HepG2 (cell line): ENCODE data around the gene ZNF343. TPM values are rescaled to one million over a fixed set of nuclear protein-coding genes. Genes with fewer than 3 reads are reported as not detected.
A peak's percentile ranks its signal among the peaks of the same experiment; 100 is the strongest.

ENCODE experiments used
- CBX2 ChIP-seq, 2 experiments: fragments of 200-600 bp in 1 of 2; sonication (generic); formaldehyde crosslinking in 1 of 2; IDR thresholded peaks; 2 replicates each; pipeline versions ENCODE4 v1.7.0 to v1.8.1; 2018 to 2022; ENCODE audit warnings: low read depth in 2 of 2, low read length in 1 of 2, mild to moderate bottlenecking in 1 of 2, missing genetic modification reagents in 1 of 2
- GATAD2A ChIP-seq: IDR thresholded peaks from 2 replicates; pipeline ENCODE4 v1.6.1; 2016
- HOXA3 ChIP-seq: sonication (generic); formaldehyde crosslinking; IDR thresholded peaks from 2 replicates; pipeline ENCODE4 v1.5.0; 2020; ENCODE audit warnings: missing genetic modification reagents
- KAT8 ChIP-seq: IDR thresholded peaks from 2 replicates; pipeline ENCODE4 v1.6.1; 2016; ENCODE audit warnings: missing genetic modification reagents, missing compliant biosample characterization
- MED8 ChIP-seq: sonication (generic); formaldehyde crosslinking; IDR thresholded peaks from 2 replicates; pipeline ENCODE4 v1.8.1; 2023; ENCODE audit warnings: mild to moderate bottlenecking, missing genetic modification reagents; ENCODE audit not compliant: insufficient replicate concordance
- PCBP1 ChIP-seq: fragments of 200-400 bp; formaldehyde crosslinking; IDR thresholded peaks from 2 replicates; pipeline ENCODE4 v1.6.1; 2017; ENCODE audit warnings: mild to moderate bottlenecking, low read depth, low read length, borderline replicate concordance
- RELA ChIP-seq: sonication (generic); formaldehyde crosslinking; IDR thresholded peaks from 2 replicates; pipeline ENCODE4 v1.4.0; 2020; ENCODE audit warnings: missing genetic modification reagents
- YEATS4 ChIP-seq: sonication (generic); formaldehyde crosslinking; IDR thresholded peaks from 2 replicates; pipeline ENCODE4 v1.4.0; 2020; ENCODE audit warnings: missing genetic modification reagents, borderline replicate concordance
- ZFP1 ChIP-seq: IDR thresholded peaks from 2 replicates; pipeline ENCODE4 v1.6.1; 2016
- ZMYM2 ChIP-seq: sonication (generic); formaldehyde crosslinking; IDR thresholded peaks from 2 replicates; pipeline ENCODE4 v1.8.0; 2022; ENCODE audit warnings: mild to moderate bottlenecking, missing genetic modification reagents
- ZNF12 ChIP-seq: sonication (generic); formaldehyde crosslinking; IDR thresholded peaks from 2 replicates; pipeline ENCODE4 v1.5.0; 2020; ENCODE audit warnings: missing genetic modification reagents
- ZNF160 ChIP-seq: sonication (generic); formaldehyde crosslinking; IDR thresholded peaks from 2 replicates; pipeline ENCODE4 v1.8.0; 2022; ENCODE audit warnings: mild to moderate bottlenecking, inconsistent platforms, missing genetic modification reagents
- ZNF180 ChIP-seq: sonication (generic); formaldehyde crosslinking; IDR thresholded peaks from 2 replicates; pipeline ENCODE4 v1.4.0; 2020; ENCODE audit warnings: low read depth, missing genetic modification reagents, borderline replicate concordance
- ZNF501 ChIP-seq: sonication (generic); formaldehyde crosslinking; IDR thresholded peaks from 2 replicates; pipeline ENCODE4 v1.5.1; 2020; ENCODE audit warnings: mild to moderate bottlenecking, moderate library complexity, missing genetic modification reagents
- ZNF563 ChIP-seq: sonication (generic); formaldehyde crosslinking; IDR thresholded peaks from 2 replicates; pipeline ENCODE4 v1.8.0; 2022; ENCODE audit warnings: mild to moderate bottlenecking, moderate library complexity, missing genetic modification reagents
- ZNF891 ChIP-seq: sonication (generic); formaldehyde crosslinking; IDR thresholded peaks from 2 replicates; pipeline ENCODE4 v1.5.0; 2020; ENCODE audit warnings: mild to moderate bottlenecking, missing genetic modification reagents
- polyA plus RNA-seq, 8 experiments: library from polyadenylated mRNA; depleted of rRNA in 3 of 8; stranded (reverse) in 7 of 8; unstranded in 1 of 8; fragments of >200 nt; fragmentation: Illumina TruSeq in 4 of 8; extraction: Trizol in 4 of 8; gene quantifications; 2 replicates each; pipeline versions ENCODE4 v1.2.1 to v1.2.3, GENCODE V29; 2011 to 2016; ENCODE audit warnings: low read depth in 4 of 8, missing spikeins in 1 of 8, mixed read lengths in 1 of 8; ENCODE audit not compliant: insufficient read depth in 1 of 8
- total RNA-seq, 5 experiments: library from RNA; depleted of rRNA; stranded (reverse); fragments of >200 nt; fragmentation: Illumina TruSeq; extraction: Trizol; gene quantifications; 2 replicates each; pipeline ENCODE4 v1.2.3, GENCODE V29; 2016; ENCODE audit warnings: low read depth in 1 of 5
- TF ChIP-seq, protein P1 (sequence below): sonication (generic); formaldehyde crosslinking; IDR thresholded peaks from 2 replicates; pipeline ENCODE4 v1.8.1; 2022; ENCODE audit warnings: low read depth, mild to moderate bottlenecking, missing genetic modification reagents
- TF ChIP-seq, protein P2 (sequence below): sonication (generic); formaldehyde crosslinking; IDR thresholded peaks from 2 replicates; pipeline ENCODE4 v1.8.0; 2022; ENCODE audit warnings: missing genetic modification reagents, mild to moderate bottlenecking, borderline replicate concordance
- TF ChIP-seq, protein P3 (sequence below): sonication (generic); formaldehyde crosslinking; IDR thresholded peaks from 2 replicates; pipeline ENCODE4 v1.8.0; 2022; ENCODE audit warnings: mild to moderate bottlenecking, missing genetic modification reagents, borderline replicate concordance
- TF ChIP-seq, protein P4 (sequence below): sonication (generic); formaldehyde crosslinking; IDR thresholded peaks from 2 replicates; pipeline ENCODE4 v1.4.0; 2020; ENCODE audit warnings: mild to moderate bottlenecking, low read depth, missing genetic modification reagents
- TF ChIP-seq, protein P5 (sequence below): IDR thresholded peaks from 2 replicates; pipeline ENCODE4 v1.6.1; 2016; ENCODE audit warnings: low read depth, control low read depth

Gene ZNF343
- total and polyA plus RNA-seq, 2 of the 13 experiments (the other 11 are each of a cell fraction or from before 2014, with no cell fraction given): 16.4 to 22.1 TPM

DNA sequence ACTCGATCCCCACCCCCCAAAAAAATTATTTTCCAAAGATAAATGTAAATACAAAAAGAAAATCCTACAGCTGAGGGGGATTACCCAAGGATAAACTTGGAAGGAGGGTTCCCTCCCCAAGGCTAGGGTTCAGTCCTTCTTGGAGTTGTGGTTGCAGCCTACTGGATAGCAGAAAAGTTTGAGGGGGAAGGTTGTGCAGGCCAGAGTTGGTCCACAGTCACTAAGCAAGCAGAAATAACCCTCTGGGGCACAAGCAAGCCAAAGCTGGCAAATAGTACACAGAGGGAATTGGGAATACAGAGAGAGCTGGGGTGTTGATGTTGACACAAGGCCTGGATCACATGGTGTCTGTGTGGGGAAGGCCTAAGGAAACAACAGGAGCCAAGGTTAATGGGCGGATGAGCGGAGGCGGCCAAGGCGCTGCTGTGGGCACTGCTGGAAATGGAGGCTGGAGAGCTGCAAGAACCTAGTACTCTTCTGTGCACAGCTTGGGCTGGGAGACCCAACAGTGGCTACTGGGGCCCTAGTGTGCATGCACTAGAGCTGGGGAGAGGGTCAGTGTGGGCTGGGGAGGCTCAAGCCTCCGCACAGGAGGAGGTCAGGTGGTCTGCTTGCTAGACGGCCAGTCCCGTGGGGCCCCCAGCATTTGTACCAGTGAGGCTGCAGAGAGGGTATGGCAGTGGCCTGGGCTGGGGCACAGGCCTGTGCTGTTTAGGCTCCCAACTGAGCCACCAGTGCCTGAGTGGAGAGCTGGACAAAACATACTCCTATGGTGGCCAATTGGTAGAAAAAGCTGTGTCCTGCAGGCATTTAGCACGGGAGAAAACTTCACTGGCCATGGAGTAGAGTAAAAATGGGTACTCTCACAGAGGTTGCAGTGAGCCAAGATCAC lies 32.6 kb downstream of the ZNF343 start (continued):
- TF ChIP-seq ZMYM2 (CRISPR knock-in tag) (no peak), YEATS4 (CRISPR knock-in tag) (no peak), ZNF180 (CRISPR knock-in tag) (no peak), ZNF563 (CRISPR knock-in tag) (no peak; the same call in 1 of the 2 replicates), HOXA3 (CRISPR knock-in tag) (peak; percentile 85; the same call in 1 of the 2 replicates), ZFP1 (CRISPR knock-in tag) (peak; percentile 84; the same call in 1 of the 2 replicates), CBX2 (IDR thresholded peaks at IDR 0.05; ENCODE audit: low read depth, low read length) (no peak), CBX2 (CRISPR knock-in tag; IDR thresholded peaks at IDR 0.05; ENCODE audit: low read depth) (no peak), PCBP1 (0 out of 2 replicates have a peak, but pooled peaks have one; percentile 53), KAT8 (CRISPR knock-in tag) (peak; percentile 90), ZNF12 (0 out of 2 replicates have a peak, but pooled peaks have one; percentile 33), RELA (CRISPR knock-in tag) (peak; percentile 66; the same call in 1 of the 2 replicates), MED8 (CRISPR knock-in tag) (no peak), ZNF160 (CRISPR knock-in tag) (no peak), ZNF891 (peak; percentile 46; the same call in 1 of the 2 replicates), ZNF501 (CRISPR knock-in tag) (peak; percentile 75), GATAD2A (CRISPR knock-in tag) (peak; percentile 98)
- TF ChIP-seq, protein P1, sequence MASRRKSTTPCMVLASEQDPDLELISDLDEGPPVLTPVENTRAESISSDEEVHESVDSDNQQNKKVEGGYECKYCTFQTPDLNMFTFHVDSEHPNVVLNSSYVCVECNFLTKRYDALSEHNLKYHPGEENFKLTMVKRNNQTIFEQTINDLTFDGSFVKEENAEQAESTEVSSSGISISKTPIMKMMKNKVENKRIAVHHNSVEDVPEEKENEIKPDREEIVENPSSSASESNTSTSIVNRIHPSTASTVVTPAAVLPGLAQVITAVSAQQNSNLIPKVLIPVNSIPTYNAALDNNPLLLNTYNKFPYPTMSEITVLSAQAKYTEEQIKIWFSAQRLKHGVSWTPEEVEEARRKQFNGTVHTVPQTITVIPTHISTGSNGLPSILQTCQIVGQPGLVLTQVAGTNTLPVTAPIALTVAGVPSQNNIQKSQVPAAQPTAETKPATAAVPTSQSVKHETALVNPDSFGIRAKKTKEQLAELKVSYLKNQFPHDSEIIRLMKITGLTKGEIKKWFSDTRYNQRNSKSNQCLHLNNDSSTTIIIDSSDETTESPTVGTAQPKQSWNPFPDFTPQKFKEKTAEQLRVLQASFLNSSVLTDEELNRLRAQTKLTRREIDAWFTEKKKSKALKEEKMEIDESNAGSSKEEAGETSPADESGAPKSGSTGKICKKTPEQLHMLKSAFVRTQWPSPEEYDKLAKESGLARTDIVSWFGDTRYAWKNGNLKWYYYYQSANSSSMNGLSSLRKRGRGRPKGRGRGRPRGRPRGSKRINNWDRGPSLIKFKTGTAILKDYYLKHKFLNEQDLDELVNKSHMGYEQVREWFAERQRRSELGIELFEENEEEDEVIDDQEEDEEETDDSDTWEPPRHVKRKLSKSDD (CRISPR knock-in tag): 0 out of 2 replicates have a peak, but pooled peaks have one; percentile 71
- TF ChIP-seq, protein P2, sequence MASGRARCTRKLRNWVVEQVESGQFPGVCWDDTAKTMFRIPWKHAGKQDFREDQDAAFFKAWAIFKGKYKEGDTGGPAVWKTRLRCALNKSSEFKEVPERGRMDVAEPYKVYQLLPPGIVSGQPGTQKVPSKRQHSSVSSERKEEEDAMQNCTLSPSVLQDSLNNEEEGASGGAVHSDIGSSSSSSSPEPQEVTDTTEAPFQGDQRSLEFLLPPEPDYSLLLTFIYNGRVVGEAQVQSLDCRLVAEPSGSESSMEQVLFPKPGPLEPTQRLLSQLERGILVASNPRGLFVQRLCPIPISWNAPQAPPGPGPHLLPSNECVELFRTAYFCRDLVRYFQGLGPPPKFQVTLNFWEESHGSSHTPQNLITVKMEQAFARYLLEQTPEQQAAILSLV (CRISPR knock-in tag): peak; percentile 83
- TF ChIP-seq, protein P3, sequence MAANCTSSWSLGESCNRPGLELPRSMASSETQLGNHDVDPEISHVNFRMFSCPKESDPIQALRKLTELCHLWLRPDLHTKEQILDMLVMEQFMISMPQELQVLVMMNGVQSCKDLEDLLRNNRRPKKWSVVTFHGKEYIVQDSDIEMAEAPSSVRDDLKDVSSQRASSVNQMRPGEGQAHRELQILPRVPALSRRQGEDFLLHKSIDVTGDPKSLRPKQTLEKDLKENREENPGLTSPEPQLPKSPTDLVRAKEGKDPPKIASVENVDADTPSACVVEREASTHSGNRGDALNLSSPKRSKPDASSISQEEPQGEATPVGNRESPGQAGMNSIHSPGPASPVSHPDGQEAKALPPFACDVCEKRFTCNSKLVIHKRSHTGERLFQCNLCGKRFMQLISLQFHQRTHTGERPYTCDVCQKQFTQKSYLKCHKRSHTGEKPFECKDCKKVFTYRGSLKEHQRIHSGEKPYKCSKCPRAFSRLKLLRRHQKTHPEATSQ (CRISPR knock-in tag): no peak
- TF ChIP-seq, protein P4, sequence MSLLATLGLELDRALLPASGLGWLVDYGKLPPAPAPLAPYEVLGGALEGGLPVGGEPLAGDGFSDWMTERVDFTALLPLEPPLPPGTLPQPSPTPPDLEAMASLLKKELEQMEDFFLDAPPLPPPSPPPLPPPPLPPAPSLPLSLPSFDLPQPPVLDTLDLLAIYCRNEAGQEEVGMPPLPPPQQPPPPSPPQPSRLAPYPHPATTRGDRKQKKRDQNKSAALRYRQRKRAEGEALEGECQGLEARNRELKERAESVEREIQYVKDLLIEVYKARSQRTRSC (CRISPR knock-in tag): no peak
- TF ChIP-seq, protein P5, sequence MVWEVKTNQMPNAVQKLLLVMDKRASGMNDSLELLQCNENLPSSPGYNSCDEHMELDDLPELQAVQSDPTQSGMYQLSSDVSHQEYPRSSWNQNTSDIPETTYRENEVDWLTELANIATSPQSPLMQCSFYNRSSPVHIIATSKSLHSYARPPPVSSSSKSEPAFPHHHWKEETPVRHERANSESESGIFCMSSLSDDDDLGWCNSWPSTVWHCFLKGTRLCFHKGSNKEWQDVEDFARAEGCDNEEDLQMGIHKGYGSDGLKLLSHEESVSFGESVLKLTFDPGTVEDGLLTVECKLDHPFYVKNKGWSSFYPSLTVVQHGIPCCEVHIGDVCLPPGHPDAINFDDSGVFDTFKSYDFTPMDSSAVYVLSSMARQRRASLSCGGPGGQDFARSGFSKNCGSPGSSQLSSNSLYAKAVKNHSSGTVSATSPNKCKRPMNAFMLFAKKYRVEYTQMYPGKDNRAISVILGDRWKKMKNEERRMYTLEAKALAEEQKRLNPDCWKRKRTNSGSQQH (CRISPR knock-in tag): peak; percentile 91; the same call in 1 of the 2 replicates
